ENCODE measurements around the gene PTPRE. TPM values are rescaled to one million over a fixed set of nuclear protein-coding genes. Genes with fewer than 3 reads are reported as not detected.

The PTPRE gene
- total and polyA plus RNA-seq, 10 of the 15 experiments (the other 5 are each of a cell fraction or from before 2014, with no cell fraction given), result 2.9 to 7.6 (median 5.8) TPM

GRCh38 chr10:128053356-128053755 lies 146.5 kb downstream of the PTPRE start (continued):
- no peak for TF ChIP-seq NR2F1 (conservative IDR thresholded peaks at IDR 0.05)
- TF ChIP-seq ZNF622 (IDR thresholded peaks at IDR 0.05), result no peak
- TF ChIP-seq SRF (IDR thresholded peaks at IDR 0.05; ENCODE audit: low read depth in 2 of 2, low read length in 2 of 2), result no peak

GRCh38 chr10:128054163-128054970 lies 147.5 kb downstream of the PTPRE start:
- 96% methylated on average over 16 of the region's 16 CpGs for WGBS (ENCODE audit: insufficient coverage, insufficient replicate concordance, low lambda C conversion rate, missing lambda C conversion rate)
- ATAC-seq, result no peak
- no TSS peak for BruUV-seq (replicated peaks)
- H3K27ac ChIP-seq (ENCODE audit: control insufficient read depth, insufficient read depth), result no peak overlapping the region
- ChIA-PET RAD21 (ENCODE audit: unreplicated experiment) (no interaction called here), SMC1A (ENCODE audit: uncharacterized antibody, unreplicated experiment) (interaction anchor here (8.7 kb wide), 1 partner anchor 9 kb away, joined by 116 read pairs; no protein-coding TSS in a partner anchor), CTCF (interaction anchor here (0.9 to 1.9 kb wide), 3 partner anchors 9 to 19 kb away, joined by 3 to 9 read pairs (median 4); no protein-coding TSS in a partner anchor), POLR2A (interaction anchor here (1.0 kb wide), 1 partner anchor 8 kb away, joined by 4 read pairs; no protein-coding TSS in a partner anchor)
- H3K36me3 ChIP-seq (ENCODE audit: control insufficient read depth in 2 of 2, insufficient read depth in 2 of 2, low read length in 1 of 2), result peaks cover 2 to 11% of the 10 kb centered on the region in 2 experiments
- intact Hi-C loops (cut with micrococcal nuclease; ENCODE audit: unreplicated experiment), result no loop called here
- no peak for DNase-seq (ENCODE audit: low read depth, low spot score)
- H3K4me3 ChIP-seq, result no peak overlapping the region
- in situ Hi-C loops (cut with MboI), result no loop called here
- no peak overlapping the region for H3K9ac ChIP-seq (ENCODE audit: control insufficient read depth, insufficient read depth, low read length)
- H2AFZ ChIP-seq (ENCODE audit: control insufficient read depth, low read depth, low read length), result no peak overlapping the region
- H4K20me1 ChIP-seq (ENCODE audit: control insufficient read depth, insufficient read depth), result no peaks in the 10 kb centered on the region
- H3K9me3 ChIP-seq (replicated peaks; ENCODE audit: control insufficient read depth, insufficient read depth, low read length), result no peaks in the 10 kb centered on the region
- H3K79me2 ChIP-seq (ENCODE audit: control insufficient read depth, insufficient read depth, low read length), result no peaks in the 10 kb centered on the region
- peaks cover 9% of the 10 kb centered on the region; the same call in 1 of the 2 replicates for H3K4me1 ChIP-seq (ENCODE audit: control insufficient read depth, insufficient read depth, low read length)
- no peak for FAIRE-seq
- no peak overlapping the region for H3K4me2 ChIP-seq (ENCODE audit: control insufficient read depth, insufficient read depth)
- no peaks in the 10 kb centered on the region for H3K27me3 ChIP-seq (replicated peaks in 1 of 2; ENCODE audit: control insufficient read depth in 2 of 2, insufficient read depth in 2 of 2, low read length in 1 of 2)
- TF ChIP-seq ETV6 (conservative IDR thresholded peaks at IDR 0.05 in 1 of 2, IDR thresholded peaks at IDR 0.05 in 1 of 2; ENCODE audit: borderline replicate concordance in 1 of 2, low read depth in 1 of 2) (no peak), IKZF1 (conservative IDR thresholded peaks at IDR 0.05) (no peak), NR2C2 (IDR thresholded peaks at IDR 0.05; ENCODE audit: borderline replicate concordance, control insufficient read depth, insufficient read length, low read depth) (no peak), GATAD2B (conservative IDR thresholded peaks at IDR 0.05; ENCODE audit: low read depth) (no peak), MEF2A (IDR thresholded peaks at IDR 0.05; ENCODE audit: insufficient read depth, low read depth, low read length) (no peak), ATF2 (IDR thresholded peaks at IDR 0.05; ENCODE audit: low read length) (no peak)
